Measurements from ENCODE around the gene MPV17.

MPV17 gene

GRCh38 chr2:27308359-27308881 is 14.5 kb downstream of the MPV17 start, which contains the start of gene UCN:
Gene UCN (minus strand): TSS chr2:27308445. CDS start chr2:27307895, 550 bp downstream.
- Histone ChIP-seq H3K27ac (ENCODE audit: low read length) (no peak within 1 kb of the TSS), H3K4me1 (ENCODE audit: low read length) (no peaks in the 10 kb centered on the region), H3K9me3 (ENCODE audit: insufficient read depth, low read length) (no peaks in the 10 kb centered on the region), H3K4me2 (ENCODE audit: low read length) (no peak within 1 kb of the TSS), H3K4me3 (ENCODE audit: low read length) (no peak within 1 kb of the TSS), H3K36me3 (replicated peaks; ENCODE audit: low read depth, low read length) (no peaks in the 10 kb centered on the region), H3K79me2 (ENCODE audit: low read length) (no peaks in the 10 kb centered on the region), H3K27me3 (ENCODE audit: low read depth, low read length) (no peaks in the 10 kb centered on the region), H4K20me1 (ENCODE audit: insufficient read depth, low read length) (no peaks in the 10 kb centered on the region), H2AFZ (ENCODE audit: low read depth, low read length) (no peak within 1 kb of the TSS), H3K9ac (ENCODE audit: low read length) (no peak within 1 kb of the TSS)
- TF ChIP-seq CTCF (IDR thresholded peaks at IDR 0.05; ENCODE audit: low read depth, low read length), result no peak

- Histone ChIP-seq H3K9me3 (ENCODE audit: insufficient read depth, low read length) (no peaks in the 10 kb centered on the region), H3K27me3 (ENCODE audit: low read depth, low read length) (no peaks in the 10 kb centered on the region), H3K4me2 (ENCODE audit: low read length) (no peak overlapping the region), H3K36me3 (replicated peaks; ENCODE audit: low read depth, low read length) (no peaks in the 10 kb centered on the region), H2AFZ (ENCODE audit: low read depth, low read length) (no peak overlapping the region), H3K4me3 (ENCODE audit: low read length) (no peak overlapping the region), H3K27ac (ENCODE audit: low read length) (no peak overlapping the region), H3K4me1 (ENCODE audit: low read length) (peaks cover 2% of the 10 kb centered on the region), H3K9ac (ENCODE audit: low read length) (no peak overlapping the region), H4K20me1 (ENCODE audit: insufficient read depth, low read length) (no peaks in the 10 kb centered on the region), H3K79me2 (ENCODE audit: low read length) (no peaks in the 10 kb centered on the region)
- TF ChIP-seq CTCF (IDR thresholded peaks at IDR 0.05; ENCODE audit: low read depth, low read length) (no peak), EZH2phosphoT487 (IDR thresholded peaks at IDR 0.05; ENCODE audit: low read depth) (no peak)
These were observed 15.1 kb downstream of the MPV17 start for GRCh38 chr2:27307545-27308358.

- Histone ChIP-seq H3K9ac (ENCODE audit: low read length) (no peak overlapping the region), H3K9me3 (ENCODE audit: insufficient read depth, low read length) (no peaks in the 10 kb centered on the region), H3K27ac (ENCODE audit: low read length) (no peak overlapping the region), H3K4me1 (ENCODE audit: low read length) (peaks cover 4% of the 10 kb centered on the region), H3K36me3 (replicated peaks; ENCODE audit: low read depth, low read length) (no peaks in the 10 kb centered on the region), H3K4me3 (ENCODE audit: low read length) (no peak overlapping the region), H2AFZ (ENCODE audit: low read depth, low read length) (no peak overlapping the region), H4K20me1 (ENCODE audit: insufficient read depth, low read length) (no peaks in the 10 kb centered on the region), H3K79me2 (ENCODE audit: low read length) (no peaks in the 10 kb centered on the region), H3K27me3 (ENCODE audit: low read depth, low read length) (no peaks in the 10 kb centered on the region), H3K4me2 (ENCODE audit: low read length) (no peak overlapping the region)
- TF ChIP-seq EZH2phosphoT487 (IDR thresholded peaks at IDR 0.05; ENCODE audit: low read depth) (no peak), CTCF (IDR thresholded peaks at IDR 0.05; ENCODE audit: low read depth, low read length) (no peak)
These were observed 15.7 kb downstream of the MPV17 start for GRCh38 chr2:27307287-27307544.

GRCh38 chr2:27306573-27307286 is 16.2 kb downstream of the MPV17 start:
- Histone ChIP-seq H3K27me3 (ENCODE audit: low read depth, low read length) (no peaks in the 10 kb centered on the region), H3K9me3 (ENCODE audit: insufficient read depth, low read length) (no peaks in the 10 kb centered on the region), H2AFZ (ENCODE audit: low read depth, low read length) (no peak overlapping the region), H4K20me1 (ENCODE audit: insufficient read depth, low read length) (no peaks in the 10 kb centered on the region), H3K79me2 (ENCODE audit: low read length) (no peaks in the 10 kb centered on the region), H3K27ac (ENCODE audit: low read length) (no peak overlapping the region), H3K4me2 (ENCODE audit: low read length) (no peak overlapping the region), H3K4me3 (ENCODE audit: low read length) (no peak overlapping the region), H3K36me3 (replicated peaks; ENCODE audit: low read depth, low read length) (no peaks in the 10 kb centered on the region), H3K9ac (ENCODE audit: low read length) (no peak overlapping the region), H3K4me1 (ENCODE audit: low read length) (peaks cover 4% of the 10 kb centered on the region)
- TF ChIP-seq EZH2phosphoT487 (IDR thresholded peaks at IDR 0.05; ENCODE audit: low read depth), result no peak
- no peak for TF ChIP-seq CTCF (IDR thresholded peaks at IDR 0.05; ENCODE audit: low read depth, low read length)
